ENCODE data around the gene ZKSCAN3.

GRCh38 chr6:28373925-28374324 is 24.2 kb downstream of the ZKSCAN3 start:
- no peak for TF ChIP-seq EZH2phosphoT487 (IDR thresholded peaks at IDR 0.05)
- TF ChIP-seq, protein P1, sequence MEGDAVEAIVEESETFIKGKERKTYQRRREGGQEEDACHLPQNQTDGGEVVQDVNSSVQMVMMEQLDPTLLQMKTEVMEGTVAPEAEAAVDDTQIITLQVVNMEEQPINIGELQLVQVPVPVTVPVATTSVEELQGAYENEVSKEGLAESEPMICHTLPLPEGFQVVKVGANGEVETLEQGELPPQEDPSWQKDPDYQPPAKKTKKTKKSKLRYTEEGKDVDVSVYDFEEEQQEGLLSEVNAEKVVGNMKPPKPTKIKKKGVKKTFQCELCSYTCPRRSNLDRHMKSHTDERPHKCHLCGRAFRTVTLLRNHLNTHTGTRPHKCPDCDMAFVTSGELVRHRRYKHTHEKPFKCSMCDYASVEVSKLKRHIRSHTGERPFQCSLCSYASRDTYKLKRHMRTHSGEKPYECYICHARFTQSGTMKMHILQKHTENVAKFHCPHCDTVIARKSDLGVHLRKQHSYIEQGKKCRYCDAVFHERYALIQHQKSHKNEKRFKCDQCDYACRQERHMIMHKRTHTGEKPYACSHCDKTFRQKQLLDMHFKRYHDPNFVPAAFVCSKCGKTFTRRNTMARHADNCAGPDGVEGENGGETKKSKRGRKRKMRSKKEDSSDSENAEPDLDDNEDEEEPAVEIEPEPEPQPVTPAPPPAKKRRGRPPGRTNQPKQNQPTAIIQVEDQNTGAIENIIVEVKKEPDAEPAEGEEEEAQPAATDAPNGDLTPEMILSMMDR (IDR thresholded peaks at IDR 0.05) = no peak
- no peak for TF ChIP-seq EZH2 (IDR thresholded peaks at IDR 0.05)
